H1 (cell line): Measurements from ENCODE around the gene NCEH1. TPM values are rescaled to one million over a fixed set of nuclear protein-coding genes. Genes with fewer than 3 reads are reported as not detected.

Experiments used
- CTCF ChIA-PET: fragments of 300-600 bp; sonication (Branson Sonifier 250); formaldehyde crosslinking; loops from one replicate; lab custom pipeline; 2021; ENCODE audit not compliant: partially characterized antibody; lab: Charles Lee
- POLR2A ChIA-PET: fragments of 300-600 bp; sonication (Branson Sonifier 250); formaldehyde crosslinking; loops from one replicate; lab custom pipeline; 2021; ENCODE audit warnings: inconsistent platforms; ENCODE audit not compliant: partially characterized antibody; lab: Charles Lee
- DNase-seq, 2 experiments: peaks; one replicate each; pipeline versions ENCODE4 v3.0.0 to v3.0.0-alpha.2; 2010 to 2022; ENCODE audit warnings: low spot score in 2 of 2, low read depth in 1 of 2, mixed read lengths in 1 of 2
- FAIRE-seq: peaks from 2 replicates; lab custom pipeline; 2011; peaks lifted over from hg19 to GRCh38; lab: Jason Lieb, UNC
- H2AFZ ChIP-seq: 2 replicates; pipeline ENCODE4 v1.8.1; 2012; ENCODE audit warnings: low read length, inconsistent platforms
- H2AK5ac ChIP-seq: 2 replicates; pipeline ENCODE4 v1.6.1; 2013; ENCODE audit warnings: low read depth, low read length
- H2BK120ac ChIP-seq: replicated peaks from 2 replicates; pipeline ENCODE3; 2013; ENCODE audit warnings: low read depth, low read length, inconsistent platforms
- H2BK12ac ChIP-seq: 2 replicates; pipeline ENCODE4 v1.6.1; 2013; ENCODE audit warnings: low read depth, low read length
- H2BK15ac ChIP-seq: 2 replicates; pipeline ENCODE4 v1.6.1; 2013; ENCODE audit warnings: low read length
- H2BK20ac ChIP-seq: 2 replicates; pipeline ENCODE4 v1.6.1; 2013; ENCODE audit warnings: low read length
- H2BK5ac ChIP-seq: 2 replicates; pipeline ENCODE4 v1.6.1; 2013; ENCODE audit warnings: low read depth, low read length
- H3K14ac ChIP-seq: 2 replicates; pipeline ENCODE4 v1.6.1; 2013; ENCODE audit warnings: inconsistent platforms; ENCODE audit not compliant: insufficient read length
- H3K18ac ChIP-seq: 2 replicates; pipeline ENCODE4 v1.6.1; 2013; ENCODE audit warnings: low read length; ENCODE audit errors: extremely low read depth
- H3K23ac ChIP-seq: 2 replicates; pipeline ENCODE4 v1.6.1; 2013; ENCODE audit warnings: inconsistent platforms; ENCODE audit not compliant: insufficient read length
- H3K23me2 ChIP-seq: 2 replicates; pipeline ENCODE4 v1.6.1; 2013; ENCODE audit warnings: low read depth, low read length
- H3K27ac ChIP-seq: 2 replicates; pipeline ENCODE4 v1.6.1; 2011; ENCODE audit warnings: low read depth, low read length, inconsistent platforms
- H3K27me3 ChIP-seq, 4 experiments: replicated peaks in 1 of 4; 1 replicate in 1 of 4; 2 replicates in 3 of 4; pipeline versions ENCODE4 v1.6.1 to v1.8.1; 2011 to 2013; ENCODE audit warnings: low read length in 3 of 4, mild to moderate bottlenecking in 3 of 4, inconsistent platforms in 2 of 4, mixed read lengths in 2 of 4, moderate library complexity in 1 of 4; ENCODE audit not compliant: control insufficient read depth in 3 of 4, insufficient read depth in 3 of 4; ENCODE audit errors: extremely low read depth in 1 of 4
- H3K36me3 ChIP-seq, 4 experiments: 2 replicates each; pipeline versions ENCODE4 v1.6.1 to v1.8.1; 2011 to 2013; ENCODE audit warnings: mild to moderate bottlenecking in 4 of 4, low read length in 3 of 4, moderate library complexity in 2 of 4, control low read depth in 1 of 4, inconsistent platforms in 1 of 4; ENCODE audit not compliant: insufficient read depth in 4 of 4, control insufficient read depth in 2 of 4
- H3K4ac ChIP-seq: replicated peaks from 2 replicates; pipeline ENCODE3; 2013; ENCODE audit warnings: low read length, low read depth, mixed read lengths, inconsistent platforms; ENCODE audit not compliant: insufficient read length
- H3K4me1 ChIP-seq, 4 experiments: replicated peaks in 1 of 4; 1 replicate in 1 of 4; 2 replicates in 3 of 4; pipeline versions ENCODE4 v1.6.1 to v1.8.1; 2011 to 2013; ENCODE audit warnings: low read length in 3 of 4, inconsistent platforms in 2 of 4, mixed read lengths in 1 of 4; ENCODE audit not compliant: insufficient read depth in 4 of 4, control insufficient read depth in 3 of 4
- H3K4me2 ChIP-seq, 2 experiments: 2 replicates each; pipeline versions ENCODE4 v1.6.1 to v1.8.1; 2011 to 2013; ENCODE audit warnings: low read depth in 2 of 2, low read length in 2 of 2, control low read depth in 1 of 2, inconsistent platforms in 1 of 2, mild to moderate bottlenecking in 1 of 2; ENCODE audit not compliant: insufficient read depth in 1 of 2
- H3K4me3 ChIP-seq, 4 experiments: fragments of 200-600, 300-600 bp in 1 of 4; sonication (generic), shearing (Covaris generic), sonication (Bioruptor Twin) in 1 of 4; 2 replicates each; pipeline versions ENCODE4 v1.5.1 to v1.8.1; 2011 to 2016; ENCODE audit warnings: low read length in 4 of 4, low read depth in 3 of 4, control low read depth in 2 of 4, inconsistent platforms in 2 of 4, mild to moderate bottlenecking in 2 of 4, mixed read lengths in 1 of 4, moderate library complexity in 1 of 4; ENCODE audit not compliant: insufficient read depth in 2 of 4; ENCODE audit errors: extremely low read depth in 1 of 4
- H3K56ac ChIP-seq: replicated peaks from 2 replicates; pipeline ENCODE3; 2013; ENCODE audit warnings: low read depth, mild to moderate bottlenecking, mixed read lengths, low read length, inconsistent platforms; ENCODE audit not compliant: insufficient read length
- H3K79me1 ChIP-seq: 2 replicates; pipeline ENCODE4 v1.6.1; 2013; ENCODE audit warnings: low read depth, low read length, control low read depth
- H3K79me2 ChIP-seq, 2 experiments: 2 replicates each; pipeline versions ENCODE4 v1.6.1 to v1.8.1; 2012 to 2013; ENCODE audit warnings: low read length in 2 of 2, mild to moderate bottlenecking in 2 of 2, inconsistent platforms in 1 of 2; ENCODE audit not compliant: insufficient read depth in 2 of 2, control insufficient read depth in 1 of 2
- H3K9ac ChIP-seq, 4 experiments: replicated peaks in 1 of 4; 1 replicate in 1 of 4; 2 replicates in 3 of 4; pipeline versions ENCODE4 v1.6.1 to v1.8.1; 2011 to 2013; ENCODE audit warnings: low read depth in 3 of 4, low read length in 3 of 4, control low read depth in 2 of 4, mild to moderate bottlenecking in 2 of 4, moderate library complexity in 2 of 4, inconsistent platforms in 1 of 4; ENCODE audit errors: extremely low read depth in 1 of 4
- H3K9me3 ChIP-seq, 2 experiments: 2 replicates each; pipeline versions ENCODE4 v1.6.1 to v1.8.1; 2012 to 2013; ENCODE audit warnings: mild to moderate bottlenecking in 2 of 2, moderate library complexity in 2 of 2, control low read depth in 1 of 2, inconsistent platforms in 1 of 2, low read depth in 1 of 2, low read length in 1 of 2, mixed read lengths in 1 of 2; ENCODE audit not compliant: insufficient read depth in 2 of 2
- H4K20me1 ChIP-seq, 2 experiments: replicated peaks in 1 of 2; 2 replicates each; pipeline versions ENCODE3 to v1.8.1; 2011 to 2013; ENCODE audit warnings: inconsistent platforms in 2 of 2, low read length in 2 of 2, mild to moderate bottlenecking in 1 of 2; ENCODE audit not compliant: insufficient read depth in 2 of 2, control insufficient read depth in 1 of 2
- H4K5ac ChIP-seq: 2 replicates; pipeline ENCODE4 v1.6.1; 2013; ENCODE audit warnings: low read length, low read depth, mixed read lengths, inconsistent platforms; ENCODE audit not compliant: insufficient read length
- H4K8ac ChIP-seq: 2 replicates; pipeline ENCODE4 v1.8.0; 2013; ENCODE audit warnings: mild to moderate bottlenecking, moderate library complexity, low read length, inconsistent platforms; ENCODE audit not compliant: insufficient read depth; ENCODE audit errors: extremely low read depth
- H4K91ac ChIP-seq: replicated peaks from 2 replicates; pipeline ENCODE3; 2013; ENCODE audit warnings: low read length, mixed read lengths, inconsistent platforms; ENCODE audit not compliant: insufficient read length
- CEBPB ChIP-seq: IDR thresholded peaks from 2 replicates; pipeline ENCODE4 v1.6.1; 2012; ENCODE audit warnings: low read depth, low read length
- JUN ChIP-seq: IDR thresholded peaks from 2 replicates; pipeline ENCODE4 v1.6.1; 2011; ENCODE audit warnings: low read depth, mild to moderate bottlenecking, improper control_type of control experiment, low read length
- KDM4A ChIP-seq: IDR thresholded peaks from one replicate; pipeline ENCODE4 v1.7.1; 2012; ENCODE audit warnings: low read depth, mild to moderate bottlenecking, moderate library complexity, low read length, inconsistent platforms; ENCODE audit not compliant: severe bottlenecking
- POLR2AphosphoS5 ChIP-seq: IDR thresholded peaks from 2 replicates; pipeline ENCODE4 v1.6.1; 2011; ENCODE audit warnings: low read depth, low read length
- SP1 ChIP-seq: IDR thresholded peaks from 2 replicates; pipeline ENCODE4 v1.6.1; 2011; ENCODE audit warnings: low read depth, low read length
- USF2 ChIP-seq: IDR thresholded peaks from 2 replicates; pipeline ENCODE4 v1.6.1; 2011; ENCODE audit warnings: low read length, improper control_type of control experiment
- WGBS, 2 experiments: shearing (Covaris generic) in 1 of 2; methylation state at CpG; one replicate each; pipeline versions ENCODE4 v1.1.6 to v1.1.7; 2013 to 2015; ENCODE audit warnings: low lambda C conversion rate in 2 of 2, mixed read lengths in 2 of 2, inconsistent platforms in 1 of 2, low coverage in 1 of 2, missing lambda C conversion rate in 1 of 2; ENCODE audit not compliant: insufficient replicate concordance in 2 of 2, insufficient coverage in 1 of 2, insufficient read length in 1 of 2; ENCODE audit errors: extremely low coverage in 1 of 2, missing lambda C conversion rate in 1 of 2; 5-methylcytosine and 5-hydroxymethylcytosine counted together
- polyA plus RNA-seq, 7 experiments: library from polyadenylated mRNA; depleted of rRNA in 3 of 7; stranded (reverse) in 5 of 7; unstranded in 2 of 7; fragments of >200 nt in 5 of 7; fragments of 200-250 nt in 2 of 7; gene quantifications; 1 replicate in 5 of 7; 2 replicates in 1 of 7; 4 replicates in 1 of 7; pipeline versions ENCODE4 v1.2.1 to v1.2.3, GENCODE V29; 2011 to 2013; ENCODE audit warnings: missing spikeins in 2 of 7, mixed read lengths in 2 of 7
- total RNA-seq: library from RNA; stranded (reverse); fragmentation: NEBNext Ultra II Directional; extraction: Animal tissue kit (Norgen Biotek cat#: 25700); gene quantifications from 2 replicates; pipeline ENCODE4 v1.2.1, GENCODE V29; 2021

NCEH1 gene
- total and polyA plus RNA-seq, 2 of the 8 experiments (the other 6 are each of a cell fraction or from before 2014, with no cell fraction given): 2.2 to 6.4 TPM

GRCh38 chr3:172607305-172608121 is 103.4 kb downstream of the NCEH1 start:
- Histone ChIP-seq H3K79me2 (no peaks in the 10 kb centered on the region), H3K4ac (no peak overlapping the region), H4K8ac (no peak overlapping the region), H3K27me3 (no peaks in the 10 kb centered on the region), H3K18ac (no peak overlapping the region), H3K4me1 (peaks cover 0 to 8% (median 2%) of the 10 kb centered on the region in 4 experiments; a peak in 2 of 7 replicates), H3K56ac (no peak overlapping the region), H3K27ac (no peak overlapping the region; the same call in 1 of the 2 replicates), H4K20me1 (no peaks in the 10 kb centered on the region), H3K14ac (no peak overlapping the region), H3K4me3 (peak overlapping the region in 1 of 4 experiments; percentile 10; a peak in 1 of 8 replicates), H3K9ac (no peak overlapping the region), H3K9me3 (peaks cover 2% of the 10 kb centered on the region in 2 experiments; a peak in 1 of 4 replicates), H4K5ac (no peak overlapping the region), H3K23ac (no peak overlapping the region), H3K23me2 (no peaks in the 10 kb centered on the region), H2BK15ac (no peak overlapping the region), H3K4me2 (peak overlapping the region; percentile 45 to 50; a peak in 2 of 4 replicates), H3K36me3 (no peaks in the 10 kb centered on the region), H2BK5ac (no peak overlapping the region), H2BK20ac (no peak overlapping the region), H4K91ac (no peak overlapping the region), H2BK12ac (no peak overlapping the region), H2BK120ac (no peak overlapping the region), H2AK5ac (no peak overlapping the region), H3K79me1 (no peaks in the 10 kb centered on the region), H2AFZ (no peak overlapping the region)
- ChIA-PET POLR2A (no interaction called here), CTCF (interaction anchor here (1.0 to 6.7 kb wide), 5 partner anchors 9 to 59 kb away, joined by 3 to 50 read pairs (median 6); no protein-coding TSS in a partner anchor)
- whole genome bisulfite sequencing, 2 experiments: 45% methylated on average over 2 of the region's 2 CpGs; no CpG with 5 or more reads in 1 of the 2 experiments
- TF ChIP-seq KDM4A (no peak), USF2 (no peak), SP1 (peak; percentile 60; the same call in 1 of the 2 replicates), POLR2AphosphoS5 (no peak), JUN (no peak), CEBPB (no peak)
- DNase-seq: peak in 1 of 2 experiments; percentile 29
- FAIRE-seq: peak; percentile 42
